HepG2 (cell line): ENCODE data around the gene SEMA6B. TPM values are rescaled to one million over a fixed set of nuclear protein-coding genes. Genes with fewer than 3 reads are reported as not detected.

Experiments used
- BHLHE40 ChIP-seq: IDR thresholded peaks from 2 replicates; pipeline ENCODE4 v1.6.1; 2011; ENCODE audit warnings: low read length, improper control_type of control experiment
- FOXA1 ChIP-seq, 2 experiments: fragments of 450-650 bp in 1 of 2; sonication (generic) in 1 of 2; formaldehyde crosslinking in 1 of 2; IDR thresholded peaks; 2 replicates each; pipeline versions ENCODE4 v1.4.0 to v1.6.1; 2016 to 2020; ENCODE audit warnings: missing genetic modification reagents in 1 of 2
- HES4 ChIP-seq: sonication (generic); formaldehyde crosslinking; IDR thresholded peaks from 2 replicates; pipeline ENCODE4 v1.9.0; 2021; ENCODE audit warnings: mild to moderate bottlenecking, missing genetic modification reagents, borderline replicate concordance
- MXD1 ChIP-seq: sonication (generic); formaldehyde crosslinking; IDR thresholded peaks from 2 replicates; pipeline ENCODE4 v1.4.0; 2020; ENCODE audit warnings: mild to moderate bottlenecking, missing genetic modification reagents
- POGZ ChIP-seq: sonication (generic); formaldehyde crosslinking; IDR thresholded peaks from 2 replicates; pipeline ENCODE4 v1.4.0; 2020; ENCODE audit warnings: mild to moderate bottlenecking, missing genetic modification reagents
- SMARCE1 ChIP-seq: fragments of 450-650 bp; IDR thresholded peaks from 2 replicates; pipeline ENCODE4 v1.6.1; 2017; ENCODE audit warnings: borderline replicate concordance
- SNAPC5 ChIP-seq: sonication (generic); formaldehyde crosslinking; IDR thresholded peaks from 2 replicates; pipeline ENCODE4 v1.8.1; 2023; ENCODE audit warnings: mild to moderate bottlenecking, missing genetic modification reagents, borderline replicate concordance
- ZBTB33 ChIP-seq: sonication (generic); formaldehyde crosslinking; IDR thresholded peaks from 2 replicates; pipeline ENCODE4 v1.4.0; 2020; ENCODE audit warnings: missing genetic modification reagents
- ZMYM4 ChIP-seq: sonication (generic); formaldehyde crosslinking; IDR thresholded peaks from 2 replicates; pipeline ENCODE4 v1.8.1; 2023; ENCODE audit warnings: mild to moderate bottlenecking, missing genetic modification reagents
- ZNF577 ChIP-seq: sonication (generic); formaldehyde crosslinking; IDR thresholded peaks from 2 replicates; pipeline ENCODE4 v1.4.0; 2020; ENCODE audit warnings: mild to moderate bottlenecking, low read depth, missing genetic modification reagents, borderline replicate concordance
- ZNF83 ChIP-seq: sonication (generic); formaldehyde crosslinking; IDR thresholded peaks from 2 replicates; pipeline ENCODE4 v1.4.0; 2020; ENCODE audit warnings: missing genetic modification reagents, mild to moderate bottlenecking, borderline replicate concordance
- ZNF839 ChIP-seq: sonication (generic); formaldehyde crosslinking; IDR thresholded peaks from 2 replicates; pipeline ENCODE4 v1.4.0; 2020; ENCODE audit warnings: missing genetic modification reagents, mild to moderate bottlenecking, borderline replicate concordance
- polyA plus RNA-seq, 8 experiments: library from polyadenylated mRNA; depleted of rRNA in 3 of 8; stranded (reverse) in 7 of 8; unstranded in 1 of 8; fragments of >200 nt; fragmentation: Illumina TruSeq in 4 of 8; extraction: Trizol in 4 of 8; gene quantifications; 2 replicates each; pipeline versions ENCODE4 v1.2.1 to v1.2.3, GENCODE V29; 2011 to 2016; ENCODE audit warnings: low read depth in 4 of 8, missing spikeins in 1 of 8, mixed read lengths in 1 of 8; ENCODE audit not compliant: insufficient read depth in 1 of 8
- total RNA-seq, 5 experiments: library from RNA; depleted of rRNA; stranded (reverse); fragments of >200 nt; fragmentation: Illumina TruSeq; extraction: Trizol; gene quantifications; 2 replicates each; pipeline ENCODE4 v1.2.3, GENCODE V29; 2016; ENCODE audit warnings: low read depth in 1 of 5
- TF ChIP-seq, protein P1 (sequence below): sonication (generic); IDR thresholded peaks from 2 replicates; pipeline ENCODE4 v1.6.1; 2016; ENCODE audit warnings: low read depth, borderline replicate concordance
- TF ChIP-seq, protein P2 (sequence below): sonication (generic); formaldehyde crosslinking; IDR thresholded peaks from 2 replicates; pipeline ENCODE4 v1.4.0; 2020; ENCODE audit warnings: missing genetic modification reagents

Gene SEMA6B
- total and polyA plus RNA-seq, 2 of the 13 experiments (the other 11 are each of a cell fraction or from before 2014, with no cell fraction given), result 45.5 to 67.1 TPM

- TF ChIP-seq MXD1 (CRISPR knock-in tag), result peak; percentile 46; the same call in 1 of the 2 replicates
- no peak for TF ChIP-seq ZMYM4
- no peak for TF ChIP-seq BHLHE40
- no peak for TF ChIP-seq POGZ (CRISPR knock-in tag)
- no peak for TF ChIP-seq FOXA1 (IDR thresholded peaks at IDR 0.05)
- no peak; the same call in 1 of the 2 replicates for TF ChIP-seq FOXA1 (CRISPR knock-in tag; IDR thresholded peaks at IDR 0.05)
- TF ChIP-seq SNAPC5 (CRISPR knock-in tag), result no peak
- TF ChIP-seq ZNF83 (CRISPR knock-in tag), result no peak; the same call in 1 of the 2 replicates
- TF ChIP-seq HES4 (CRISPR knock-in tag), result peak; percentile 67; the same call in 1 of the 2 replicates
- TF ChIP-seq, protein P1, sequence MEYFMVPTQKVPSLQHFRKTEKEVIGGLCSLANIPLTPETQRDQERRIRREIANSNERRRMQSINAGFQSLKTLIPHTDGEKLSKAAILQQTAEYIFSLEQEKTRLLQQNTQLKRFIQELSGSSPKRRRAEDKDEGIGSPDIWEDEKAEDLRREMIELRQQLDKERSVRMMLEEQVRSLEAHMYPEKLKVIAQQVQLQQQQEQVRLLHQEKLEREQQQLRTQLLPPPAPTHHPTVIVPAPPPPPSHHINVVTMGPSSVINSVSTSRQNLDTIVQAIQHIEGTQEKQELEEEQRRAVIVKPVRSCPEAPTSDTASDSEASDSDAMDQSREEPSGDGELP, result peak; percentile 51; the same call in 1 of the 2 replicates
- TF ChIP-seq SMARCE1, result no peak
- TF ChIP-seq, protein P2, sequence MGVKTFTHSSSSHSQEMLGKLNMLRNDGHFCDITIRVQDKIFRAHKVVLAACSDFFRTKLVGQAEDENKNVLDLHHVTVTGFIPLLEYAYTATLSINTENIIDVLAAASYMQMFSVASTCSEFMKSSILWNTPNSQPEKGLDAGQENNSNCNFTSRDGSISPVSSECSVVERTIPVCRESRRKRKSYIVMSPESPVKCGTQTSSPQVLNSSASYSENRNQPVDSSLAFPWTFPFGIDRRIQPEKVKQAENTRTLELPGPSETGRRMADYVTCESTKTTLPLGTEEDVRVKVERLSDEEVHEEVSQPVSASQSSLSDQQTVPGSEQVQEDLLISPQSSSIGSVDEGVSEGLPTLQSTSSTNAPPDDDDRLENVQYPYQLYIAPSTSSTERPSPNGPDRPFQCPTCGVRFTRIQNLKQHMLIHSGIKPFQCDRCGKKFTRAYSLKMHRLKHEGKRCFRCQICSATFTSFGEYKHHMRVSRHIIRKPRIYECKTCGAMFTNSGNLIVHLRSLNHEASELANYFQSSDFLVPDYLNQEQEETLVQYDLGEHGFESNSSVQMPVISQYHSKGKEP (CRISPR knock-in tag), result no peak
- TF ChIP-seq ZNF839 (CRISPR knock-in tag), result no peak; the same call in 1 of the 2 replicates
- TF ChIP-seq ZNF577 (CRISPR knock-in tag), result no peak
- no peak for TF ChIP-seq ZBTB33 (CRISPR knock-in tag)
These were observed 23.7 kb upstream of the SEMA6B start (continued) for GRCh38 chr19:4582980-4583842.
